Fibroblast of the conjunctiva (primary cell): ENCODE results near the gene UMOD.

Experiments used
- DNase-seq: peaks from one replicate; pipeline ENCODE4 v3.0.0-alpha.2; 2010; ENCODE audit warnings: low read depth

UMOD gene

DNA sequence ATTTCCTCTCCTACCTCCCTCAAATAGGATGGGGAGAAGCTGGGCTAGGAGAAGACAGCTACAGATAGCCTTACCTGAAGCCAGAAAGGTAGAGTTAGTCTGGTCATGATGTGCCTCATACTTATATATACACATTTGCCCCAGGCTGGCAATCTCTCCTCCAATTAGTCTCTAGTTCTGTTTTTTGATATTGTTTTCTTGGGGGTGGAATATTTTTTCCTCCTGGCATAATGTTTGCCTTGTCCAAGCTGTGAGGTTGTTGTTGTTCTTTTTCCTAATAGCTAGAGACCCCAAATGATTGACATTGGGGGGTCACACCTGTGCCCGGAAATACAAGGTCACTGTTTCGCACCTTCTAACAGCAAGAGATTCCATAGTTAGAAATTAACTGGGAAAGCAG is at the start of gene UMOD:
UMOD (minus strand) TSS at position 101 of the 400 bp plus-strand sequence. CDS start 1,978 bp downstream, outside the sequence.
- no peak for DNase-seq

DNA sequence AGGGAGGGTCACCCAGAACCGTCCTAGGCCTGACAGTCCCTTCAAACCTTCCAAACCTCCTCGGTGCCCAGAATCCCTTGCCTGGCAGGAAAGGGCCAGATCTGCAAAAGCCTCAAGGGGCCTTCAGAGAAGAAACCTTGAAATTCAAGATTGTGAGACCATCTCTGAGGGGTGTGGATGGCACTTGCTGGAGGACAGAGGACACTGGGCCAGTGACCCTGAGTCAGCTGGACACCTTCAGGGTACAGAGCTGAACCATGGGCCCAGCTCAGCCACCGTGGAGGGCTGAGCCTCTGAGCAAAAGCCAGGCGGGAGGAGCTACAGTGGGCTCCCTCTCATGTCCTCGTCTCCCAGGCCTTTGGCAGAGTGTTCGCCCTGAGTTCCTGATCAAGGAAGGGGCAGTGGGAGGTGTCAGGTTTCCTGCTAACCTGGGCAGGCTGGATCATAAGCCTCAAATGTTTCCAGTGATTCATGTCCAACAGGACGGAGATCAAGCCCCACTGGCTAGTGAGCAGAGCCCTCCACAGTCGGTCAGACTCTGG is 49.0 kb upstream of the UMOD start:
- no peak for DNase-seq

DNA sequence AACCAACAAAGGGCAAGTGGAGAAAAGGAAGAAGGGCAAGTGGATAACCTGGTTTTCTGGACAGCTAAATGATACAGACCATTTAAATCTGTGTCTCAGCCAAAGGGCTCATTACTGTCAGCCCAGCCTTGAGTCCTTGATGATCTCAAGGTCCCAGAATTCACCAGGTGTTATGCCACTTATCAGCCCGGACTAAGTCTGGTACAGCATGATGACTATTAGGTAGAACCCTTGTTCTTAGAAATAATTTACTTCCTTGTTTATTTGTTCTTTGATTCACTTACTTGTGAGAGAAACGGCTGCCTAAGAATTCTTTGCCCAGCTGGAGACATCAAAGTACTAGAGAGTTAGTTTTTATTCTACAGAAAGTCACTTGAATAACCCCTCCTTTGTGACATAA is 48.6 kb upstream of the UMOD start:
- DNase-seq, result no peak

DNA sequence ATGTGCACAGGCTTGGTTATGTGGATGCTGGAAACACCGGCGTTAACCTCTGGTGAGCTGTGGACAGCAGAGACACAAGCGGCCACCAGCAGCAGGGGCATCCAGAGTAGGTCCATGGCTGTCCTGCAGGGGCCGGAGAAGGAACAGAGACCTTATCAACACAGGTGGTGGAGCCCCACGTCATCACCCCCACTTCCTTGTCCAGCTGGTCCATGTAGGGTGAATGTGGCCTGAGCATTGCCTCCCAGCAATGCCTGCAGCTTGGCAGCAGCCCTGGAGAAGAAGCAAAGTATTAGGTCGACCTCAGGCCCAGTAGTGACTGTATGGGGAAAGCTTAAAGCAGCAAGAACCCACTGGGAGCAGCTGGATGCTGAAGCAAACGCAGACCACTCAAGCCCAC is 46.7 kb upstream of the UMOD start:
- no peak for DNase-seq

DNA sequence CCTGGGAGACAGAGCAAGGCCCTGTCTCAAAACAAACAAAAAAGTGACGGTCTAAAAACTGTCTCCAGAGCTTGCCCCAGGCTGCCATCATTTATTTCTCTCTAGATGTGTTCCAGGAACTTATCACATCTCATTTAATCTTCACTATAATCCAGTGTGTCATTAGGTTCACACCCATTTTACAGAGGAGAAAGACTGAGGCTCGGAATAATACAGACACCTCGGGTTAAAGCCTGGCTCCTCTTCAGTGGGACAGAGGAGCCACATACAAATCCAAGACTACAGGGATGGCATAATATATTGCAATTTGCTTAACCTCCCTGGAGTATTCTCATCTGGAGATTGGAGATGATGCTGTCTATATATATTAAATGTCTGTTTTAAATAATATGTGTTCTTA is 46.1 kb upstream of the UMOD start:
- DNase-seq, result no peak

DNA sequence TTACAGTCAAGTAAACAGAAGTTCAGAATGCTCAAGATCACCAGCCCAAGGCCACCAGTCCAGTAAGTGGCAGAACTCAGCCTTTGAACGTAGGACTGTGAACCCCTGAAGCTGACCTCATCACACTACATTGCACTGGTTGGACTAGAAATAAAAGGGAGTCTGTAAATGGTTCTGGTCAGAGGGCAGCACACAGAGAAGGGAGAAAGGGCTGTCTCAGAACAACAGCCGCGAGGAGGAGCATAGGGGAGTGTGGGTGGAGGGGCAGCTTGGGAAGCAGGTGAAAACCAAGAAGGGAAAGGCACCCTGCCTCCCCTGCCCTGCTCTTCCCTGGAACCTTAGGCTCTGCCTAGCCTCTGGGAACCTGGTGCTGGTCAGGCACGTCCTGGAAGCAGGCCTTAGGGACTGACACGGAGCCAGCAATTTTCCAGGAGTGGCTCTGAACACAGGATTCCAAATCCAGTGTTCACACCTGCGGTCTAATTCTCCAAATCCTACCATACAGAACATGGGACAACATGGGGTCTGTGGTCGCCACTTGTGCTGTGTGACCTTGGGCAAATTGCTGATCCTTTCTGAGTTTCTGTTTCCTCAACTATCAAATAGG is 45.1 kb upstream of the UMOD start:
- no peak for DNase-seq

DNA sequence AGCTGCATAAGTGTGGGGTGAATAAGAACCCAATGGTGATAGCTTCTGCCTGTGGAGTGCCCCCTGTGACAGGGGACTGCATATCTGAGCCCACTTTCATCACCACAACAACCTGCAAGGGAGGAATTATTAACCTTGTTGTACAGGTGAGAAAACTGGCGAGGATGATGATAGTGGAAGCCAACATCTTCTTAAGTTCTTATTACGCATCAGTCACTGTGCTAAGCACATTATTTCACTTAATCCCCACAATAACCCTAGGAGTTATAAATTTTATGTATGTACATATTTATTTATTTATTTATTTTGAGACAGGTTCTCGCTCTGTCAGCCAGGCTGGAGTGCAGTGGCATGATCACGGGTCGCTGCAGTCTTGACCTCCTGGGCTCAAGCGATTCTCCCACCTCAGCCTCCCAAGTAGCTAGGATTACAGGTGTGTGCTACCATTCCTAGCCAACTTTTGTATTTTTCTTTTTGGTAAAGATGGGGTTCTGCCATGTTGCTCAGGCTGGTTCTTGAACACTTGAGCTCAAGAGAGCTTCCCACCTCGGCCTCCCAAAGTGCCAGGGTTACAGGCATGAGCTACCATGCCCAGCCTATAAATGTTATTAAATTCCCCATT is 44.4 kb upstream of the UMOD start:
- DNase-seq, result no peak

DNA sequence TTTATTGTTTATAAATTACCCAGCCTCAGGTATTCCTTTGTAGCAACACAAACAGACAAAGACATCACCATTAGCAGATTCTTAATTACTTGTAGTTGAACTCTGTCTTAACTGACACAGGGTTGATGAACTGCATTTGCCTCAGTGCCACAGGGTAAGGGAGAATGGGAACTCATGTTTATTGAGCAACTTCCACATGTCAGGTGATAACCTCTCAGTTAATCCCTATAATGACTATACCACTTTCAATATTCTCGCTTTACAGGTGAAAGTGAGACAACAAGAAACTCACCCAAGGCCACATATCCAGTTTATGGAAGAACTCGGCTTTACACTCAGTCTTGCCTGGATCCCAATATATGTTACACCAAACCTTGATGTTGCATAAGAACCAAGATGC is 43.4 kb upstream of the UMOD start:
- DNase-seq, result no peak

DNA sequence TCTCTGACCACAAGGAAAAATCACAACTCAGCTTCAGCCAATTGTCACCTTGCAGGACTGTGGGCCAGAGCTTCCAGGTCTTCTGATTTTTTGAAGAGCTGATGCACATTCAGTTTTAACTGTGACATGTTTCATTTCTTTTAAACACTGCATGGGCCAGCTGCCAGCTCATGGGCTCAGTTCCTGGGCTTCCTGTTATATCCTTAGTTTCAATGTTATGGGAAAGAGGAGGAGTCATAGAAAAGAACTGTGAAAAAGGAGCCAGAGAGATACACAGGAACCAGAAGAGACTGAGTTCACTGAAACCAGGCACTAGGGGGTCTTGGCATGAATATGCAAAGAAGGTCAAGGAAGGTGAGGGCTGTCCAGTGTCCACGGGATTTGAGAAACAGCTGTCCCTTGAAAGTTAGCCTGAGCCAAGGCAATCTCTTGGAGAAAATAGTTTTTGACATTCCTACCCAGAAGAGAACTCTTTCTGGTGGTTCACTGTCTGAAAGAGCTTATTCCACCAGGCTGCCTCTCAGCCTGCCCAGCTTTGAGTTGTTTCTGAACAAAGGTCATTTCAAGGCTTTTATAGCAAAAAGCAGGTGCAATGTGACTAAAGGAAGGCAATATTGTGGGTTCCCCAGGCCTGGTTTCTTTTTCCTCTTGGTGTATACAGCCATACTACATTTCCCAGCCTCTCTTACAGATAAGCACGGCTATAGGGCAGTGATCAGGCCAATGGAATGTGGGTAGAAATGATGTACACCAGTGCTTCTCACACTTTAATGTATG is 41.5 kb upstream of the UMOD start:
- no peak for DNase-seq

DNA sequence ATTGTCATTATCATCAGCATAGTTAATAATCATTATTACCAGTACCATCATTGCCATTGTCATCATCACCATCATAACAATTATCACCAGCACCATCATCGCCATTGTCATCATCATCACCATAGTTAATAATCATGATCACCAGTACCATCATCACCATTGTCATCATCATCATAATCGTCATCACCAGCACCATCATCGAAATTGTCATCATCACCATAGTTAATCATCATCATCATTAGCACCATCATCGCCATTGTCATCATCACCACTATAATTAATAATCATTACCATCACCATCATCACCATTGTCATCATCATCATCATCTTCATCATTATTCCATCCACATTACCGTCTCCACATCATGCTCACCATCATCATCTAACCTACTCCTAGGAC is 38.5 kb upstream of the UMOD start:
- no peak for DNase-seq

DNA sequence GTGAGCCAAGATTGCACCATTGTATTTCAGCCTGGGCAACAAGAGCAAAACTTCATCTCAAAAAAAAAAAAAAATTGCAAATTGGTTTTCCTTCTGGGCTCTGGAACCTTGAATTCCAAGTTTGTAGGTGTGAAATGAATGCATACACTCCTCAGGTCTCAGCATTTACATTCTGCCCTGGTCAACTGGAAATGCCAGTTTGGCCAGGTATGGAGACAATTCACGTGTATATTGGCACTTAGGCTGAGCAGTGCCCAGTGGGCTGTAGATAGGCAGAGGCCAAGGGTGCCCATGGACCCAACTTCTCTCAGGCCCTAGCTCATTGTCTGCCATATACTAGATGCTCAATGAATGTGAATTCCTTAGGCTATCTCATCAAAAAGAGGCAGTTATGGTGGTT is 36.3 kb upstream of the UMOD start:
- DNase-seq, result no peak

DNA sequence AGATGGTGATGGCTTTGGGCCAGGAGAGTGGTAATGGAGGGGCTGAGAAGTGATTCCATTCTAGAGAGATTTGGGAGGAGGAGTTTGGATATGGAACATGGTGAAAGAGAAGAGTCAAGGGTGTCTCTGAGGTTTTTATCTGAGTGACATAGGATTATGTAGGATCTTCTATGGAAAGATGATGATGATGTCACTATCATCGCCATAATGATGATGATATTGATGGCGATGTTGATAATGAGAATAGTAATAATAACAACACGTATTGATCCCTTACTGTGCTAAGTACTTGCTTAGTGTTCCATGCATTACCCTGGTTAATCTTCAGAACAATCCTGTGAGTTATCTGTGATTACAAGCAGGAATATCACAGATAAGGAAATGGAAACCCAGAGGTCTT is 35.5 kb upstream of the UMOD start:
- no peak for DNase-seq

DNA sequence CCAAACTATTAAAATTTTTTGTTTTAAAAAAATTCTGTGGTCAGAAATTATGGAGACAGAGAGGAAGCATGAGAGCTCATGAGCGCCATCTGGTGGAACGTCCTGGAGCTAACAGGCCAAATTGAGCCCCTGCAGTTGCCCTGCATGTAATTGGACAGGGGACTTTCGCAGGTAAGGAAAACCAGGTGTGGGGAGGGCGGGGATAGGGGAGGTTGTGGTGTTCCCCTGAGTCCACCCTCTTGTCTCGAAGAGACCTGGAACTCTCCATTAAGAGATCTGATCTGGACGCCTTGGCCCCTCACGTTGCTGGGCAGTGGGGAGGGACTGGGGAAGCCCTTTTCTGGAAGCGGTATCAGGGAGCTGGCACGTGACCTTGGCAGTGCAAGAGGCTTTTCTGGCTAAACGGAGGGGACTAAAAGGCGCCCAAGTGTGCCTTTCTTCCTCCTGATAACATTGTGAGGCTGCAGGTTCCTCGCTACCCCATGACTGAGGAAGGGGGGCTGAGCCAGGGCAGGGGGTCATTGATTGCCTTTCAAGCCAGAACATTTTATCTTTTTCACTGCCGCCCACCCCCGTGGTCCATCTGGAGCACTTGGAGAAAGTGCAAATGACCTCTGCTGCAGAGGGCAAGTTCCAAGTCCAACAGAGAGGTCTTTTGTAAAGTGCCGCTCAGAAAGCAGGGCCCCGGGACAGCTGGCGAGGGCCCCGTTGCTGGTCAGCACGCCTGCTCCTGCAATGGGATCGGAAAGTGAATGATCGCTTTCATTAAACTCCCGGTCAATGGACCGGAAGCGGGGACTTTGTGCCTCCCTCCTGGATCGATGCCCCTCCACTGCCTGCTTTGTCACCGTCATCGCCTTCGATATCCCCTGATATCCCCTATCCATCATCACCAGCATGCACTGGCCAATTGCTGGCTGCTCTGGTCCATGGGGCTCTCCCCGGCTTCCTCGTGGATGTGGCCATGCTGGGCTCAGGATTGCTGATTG is 33.6 kb upstream of the UMOD start:
- peak; percentile 20 for DNase-seq

DNA sequence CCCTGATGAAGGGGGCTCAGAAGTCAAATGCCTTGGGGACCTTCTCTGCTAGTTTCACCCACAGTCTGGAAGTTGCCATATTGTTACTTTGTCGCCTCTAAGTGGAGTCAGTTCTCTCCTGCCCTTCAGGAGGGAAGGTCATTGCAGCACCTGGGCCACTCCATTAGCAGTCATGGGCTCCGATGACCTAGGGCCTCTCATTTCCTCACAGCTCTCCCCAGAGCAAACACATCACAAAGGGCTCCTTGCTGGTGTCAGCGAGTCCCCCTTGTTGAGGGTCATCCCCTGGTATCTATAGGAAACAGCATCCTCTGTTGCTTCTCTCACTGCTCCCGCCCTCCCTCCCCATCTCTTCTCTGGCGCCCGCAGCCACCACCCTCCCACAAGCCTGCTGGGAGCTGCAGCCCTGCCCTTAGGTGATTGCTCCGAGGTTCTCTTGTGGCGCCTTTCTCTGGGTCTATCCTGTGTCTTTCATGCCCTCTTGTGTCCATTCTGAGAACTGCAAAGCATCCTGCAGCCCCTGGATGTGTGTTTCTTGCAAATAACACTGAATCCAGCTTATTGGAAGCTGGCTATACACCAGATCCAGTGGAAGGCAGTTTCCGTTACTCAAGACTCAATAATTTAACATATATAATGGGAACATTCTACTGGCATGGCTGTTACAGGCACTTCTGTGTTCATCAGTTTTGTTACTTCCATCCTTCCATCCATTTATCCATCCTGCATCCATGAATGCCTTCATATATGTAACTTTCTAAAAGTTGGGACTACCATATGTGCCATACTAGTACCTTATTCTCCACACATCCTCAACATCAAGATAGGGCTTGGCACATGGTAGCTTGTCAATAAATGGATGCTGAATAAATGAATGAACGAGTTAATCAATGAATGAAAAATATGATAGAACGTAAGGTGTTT is 30.9 kb upstream of the UMOD start:
- peak; percentile 49 for DNase-seq

DNA sequence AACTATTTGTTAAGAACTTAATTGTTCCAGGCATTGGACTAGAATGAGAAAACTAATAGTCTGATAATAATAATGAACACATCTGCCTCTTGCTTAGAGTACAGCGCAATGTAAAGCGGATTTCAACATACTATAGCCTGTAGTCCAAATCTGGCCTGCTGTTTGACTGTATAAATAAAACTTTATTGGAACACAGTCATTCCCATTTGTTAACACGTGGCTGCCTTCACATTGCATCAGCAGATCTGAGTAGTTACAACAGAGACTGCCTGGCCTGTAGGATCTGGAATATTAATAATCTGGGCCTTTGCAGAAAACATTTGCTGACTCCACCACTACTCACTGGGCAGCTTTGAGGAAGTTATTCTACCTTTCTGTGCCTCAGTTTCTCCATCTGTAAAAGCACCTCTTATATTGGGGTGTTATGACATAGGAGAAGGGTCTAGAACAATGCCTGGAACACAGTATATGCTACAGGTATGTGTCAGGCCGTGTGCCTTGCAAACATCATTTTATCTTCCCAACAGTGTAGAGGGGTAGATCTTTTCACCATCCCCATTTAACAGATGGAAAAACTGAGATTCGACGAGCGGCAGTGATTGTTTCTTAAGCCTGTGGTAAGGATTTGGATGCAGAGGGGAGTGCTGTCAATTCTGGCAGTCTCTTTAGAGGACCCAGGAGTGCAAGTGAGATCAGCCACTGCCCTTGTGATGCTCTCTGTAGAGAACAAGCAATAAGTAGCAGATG is 29.9 kb upstream of the UMOD start:
- DNase-seq, result no peak

DNA sequence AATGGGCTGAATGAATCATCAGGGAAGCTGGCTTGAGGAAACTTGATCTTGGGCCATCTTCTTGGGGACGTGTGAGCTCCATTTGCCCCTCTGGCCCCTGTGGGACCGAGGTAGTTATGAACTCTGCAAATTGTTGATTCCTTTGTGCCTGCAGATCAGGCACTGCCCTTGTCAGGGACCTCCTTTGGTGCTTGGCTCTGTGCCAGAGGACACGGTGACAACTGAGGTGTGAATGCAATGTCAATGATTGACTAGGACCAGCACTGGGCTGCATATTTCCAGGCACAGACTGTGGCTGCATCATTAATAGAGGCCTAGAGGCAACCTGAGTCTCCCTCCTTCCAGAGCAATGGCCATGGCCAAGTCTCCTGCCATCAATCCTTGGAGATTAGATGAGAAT is 28.3 kb upstream of the UMOD start:
- no peak for DNase-seq

DNA sequence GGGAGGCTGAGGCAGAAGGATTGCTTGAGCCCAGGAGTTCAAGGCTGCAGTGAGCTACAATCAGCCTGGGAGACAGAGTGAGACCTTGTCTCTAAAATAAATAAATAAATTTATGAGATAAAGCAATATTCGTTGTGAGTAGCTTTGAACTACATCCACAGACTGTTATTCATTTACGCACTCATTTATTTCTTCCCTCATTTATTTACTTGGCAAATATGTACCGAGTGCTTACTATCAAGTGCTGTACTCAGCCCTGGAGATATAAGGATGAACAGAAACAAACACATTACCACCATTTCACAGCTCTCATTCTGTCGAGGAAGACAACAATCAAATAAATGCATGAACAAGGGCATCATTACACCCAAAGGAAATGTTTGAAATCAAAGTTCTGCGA is 24.7 kb upstream of the UMOD start:
- no peak for DNase-seq

DNA sequence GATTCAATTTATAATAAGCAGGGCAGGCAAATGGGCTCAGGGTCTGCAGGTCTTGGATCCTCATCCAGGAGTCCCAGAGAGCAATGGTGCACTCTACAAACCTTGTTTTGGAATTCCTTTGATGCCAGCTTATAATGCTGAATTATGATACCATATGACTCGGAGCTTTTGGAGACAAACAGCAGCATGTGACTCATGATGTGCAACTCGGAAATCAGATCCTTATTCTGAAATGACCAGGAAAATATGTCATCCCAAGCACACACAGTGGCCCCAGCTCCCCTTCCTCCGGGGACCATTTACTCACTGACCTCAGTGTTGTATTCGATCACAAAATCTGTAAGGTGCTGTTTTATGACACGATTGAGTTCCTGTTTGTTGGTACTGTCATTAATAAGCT is 20.2 kb upstream of the UMOD start:
- no peak for DNase-seq

DNA sequence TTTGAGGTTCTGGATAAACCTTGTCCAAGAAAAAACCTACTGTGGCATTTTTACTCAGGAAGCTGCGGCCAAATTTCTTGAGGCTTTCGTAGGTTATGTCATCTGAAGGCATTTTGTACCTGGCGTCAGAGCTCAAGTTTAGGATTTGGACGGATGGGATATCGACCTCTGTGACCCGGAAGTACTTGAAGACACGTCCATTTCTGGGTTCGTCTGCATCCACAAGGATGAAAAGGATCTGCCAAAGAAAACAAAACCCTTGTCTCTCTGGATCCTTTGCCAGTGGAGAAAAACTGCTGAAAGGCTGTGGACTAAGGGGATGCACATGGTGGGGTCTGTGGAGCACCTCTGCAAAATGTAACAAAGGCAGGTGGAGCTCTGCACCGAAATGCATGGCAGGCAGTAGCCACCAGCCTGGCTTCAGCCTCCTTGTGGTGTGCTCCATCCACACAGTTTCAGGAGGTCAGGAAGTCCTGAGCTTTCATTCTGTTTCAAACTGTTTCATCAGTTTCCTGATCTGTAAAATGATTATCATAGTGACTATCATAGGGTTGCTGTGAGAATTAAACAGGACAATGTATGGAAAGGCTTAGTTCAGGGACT is 17.0 kb upstream of the UMOD start:
- DNase-seq, result no peak

DNA sequence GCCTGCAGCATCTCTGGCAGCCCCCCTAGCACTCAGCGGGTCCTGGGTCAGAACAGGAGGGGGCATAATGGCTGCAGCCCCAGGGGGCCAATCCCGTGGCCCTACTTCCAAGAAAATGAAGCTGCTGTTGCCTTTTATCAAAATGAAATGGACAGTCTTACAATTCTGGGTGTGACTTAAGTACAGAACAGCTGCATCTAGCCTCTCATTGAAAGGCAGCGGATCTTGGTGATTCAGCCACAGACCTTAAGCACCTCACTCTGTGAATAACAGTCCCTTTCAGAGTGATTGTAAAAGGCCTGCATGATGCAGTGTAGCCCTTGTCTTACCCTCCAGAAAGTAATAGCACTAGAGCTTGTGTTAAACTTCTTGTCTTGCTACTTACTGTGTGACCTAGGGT is 11.5 kb upstream of the UMOD start:
- no peak for DNase-seq
